ENCODE data around the gene EIF1AD.
"Not testable (repeated sequence)": the region's sequence is repeated elsewhere in the genome, so short reads cannot be mapped to it uniquely, and the experiment has no call there.

DNA sequence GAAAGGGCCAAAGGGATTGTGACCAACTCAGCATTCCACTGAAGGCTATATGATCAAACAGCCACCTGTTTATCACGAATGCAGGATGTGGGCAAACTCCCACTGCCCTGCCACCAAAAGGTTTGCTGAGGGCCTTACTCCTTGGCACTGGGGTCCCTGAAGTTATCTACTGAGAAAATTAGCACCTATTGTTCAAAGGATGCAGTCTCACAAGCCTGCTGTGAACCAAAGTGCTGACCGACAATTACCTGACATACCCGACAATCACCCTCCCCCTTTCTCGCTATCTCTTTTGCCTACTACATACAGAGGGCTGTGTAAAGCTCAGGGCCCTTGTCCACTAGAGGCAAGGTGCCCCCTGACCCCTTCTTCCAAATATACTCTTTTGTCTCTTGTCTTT lies 8.1 kb upstream of the EIF1AD start:
- TF ChIP-seq, protein P1, sequence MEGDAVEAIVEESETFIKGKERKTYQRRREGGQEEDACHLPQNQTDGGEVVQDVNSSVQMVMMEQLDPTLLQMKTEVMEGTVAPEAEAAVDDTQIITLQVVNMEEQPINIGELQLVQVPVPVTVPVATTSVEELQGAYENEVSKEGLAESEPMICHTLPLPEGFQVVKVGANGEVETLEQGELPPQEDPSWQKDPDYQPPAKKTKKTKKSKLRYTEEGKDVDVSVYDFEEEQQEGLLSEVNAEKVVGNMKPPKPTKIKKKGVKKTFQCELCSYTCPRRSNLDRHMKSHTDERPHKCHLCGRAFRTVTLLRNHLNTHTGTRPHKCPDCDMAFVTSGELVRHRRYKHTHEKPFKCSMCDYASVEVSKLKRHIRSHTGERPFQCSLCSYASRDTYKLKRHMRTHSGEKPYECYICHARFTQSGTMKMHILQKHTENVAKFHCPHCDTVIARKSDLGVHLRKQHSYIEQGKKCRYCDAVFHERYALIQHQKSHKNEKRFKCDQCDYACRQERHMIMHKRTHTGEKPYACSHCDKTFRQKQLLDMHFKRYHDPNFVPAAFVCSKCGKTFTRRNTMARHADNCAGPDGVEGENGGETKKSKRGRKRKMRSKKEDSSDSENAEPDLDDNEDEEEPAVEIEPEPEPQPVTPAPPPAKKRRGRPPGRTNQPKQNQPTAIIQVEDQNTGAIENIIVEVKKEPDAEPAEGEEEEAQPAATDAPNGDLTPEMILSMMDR (IDR thresholded peaks at IDR 0.05): not testable (repeated sequence)
- not testable (repeated sequence) for TF ChIP-seq POLR2A (IDR thresholded peaks at IDR 0.05)
